ENCODE results near the gene ADAMTSL4. TPM values are rescaled to one million over a fixed set of nuclear protein-coding genes. Genes with fewer than 3 reads are reported as not detected.
"Not testable (repeated sequence)": the region's sequence is repeated elsewhere in the genome, so short reads cannot be mapped to it uniquely, and the experiment has no call there.

The ADAMTSL4 gene
- total RNA-seq, 1 donor from 2014 or later, result 2.3 TPM

GRCh38 chr1:150603711-150604110, 54.5 kb downstream of the ADAMTSL4 start:
- H3K36me3 Mint-ChIP-seq (ENCODE audit: unreplicated experiment), result peaks cover 7% of the 10 kb centered on the region
- H3K4me1 Mint-ChIP-seq (ENCODE audit: unreplicated experiment), result peaks cover 13% of the 10 kb centered on the region
- no peaks in the 10 kb centered on the region for H3K27me3 Mint-ChIP-seq (ENCODE audit: unreplicated experiment)
- H3K4me3 Mint-ChIP-seq (ENCODE audit: unreplicated experiment), result no peak overlapping the region
- no peaks in the 10 kb centered on the region for H3K9me3 Mint-ChIP-seq (ENCODE audit: unreplicated experiment)
- no peak for DNase-seq (ENCODE audit: extremely low spot score, unreplicated experiment)
- TF ChIP-seq, protein P1, sequence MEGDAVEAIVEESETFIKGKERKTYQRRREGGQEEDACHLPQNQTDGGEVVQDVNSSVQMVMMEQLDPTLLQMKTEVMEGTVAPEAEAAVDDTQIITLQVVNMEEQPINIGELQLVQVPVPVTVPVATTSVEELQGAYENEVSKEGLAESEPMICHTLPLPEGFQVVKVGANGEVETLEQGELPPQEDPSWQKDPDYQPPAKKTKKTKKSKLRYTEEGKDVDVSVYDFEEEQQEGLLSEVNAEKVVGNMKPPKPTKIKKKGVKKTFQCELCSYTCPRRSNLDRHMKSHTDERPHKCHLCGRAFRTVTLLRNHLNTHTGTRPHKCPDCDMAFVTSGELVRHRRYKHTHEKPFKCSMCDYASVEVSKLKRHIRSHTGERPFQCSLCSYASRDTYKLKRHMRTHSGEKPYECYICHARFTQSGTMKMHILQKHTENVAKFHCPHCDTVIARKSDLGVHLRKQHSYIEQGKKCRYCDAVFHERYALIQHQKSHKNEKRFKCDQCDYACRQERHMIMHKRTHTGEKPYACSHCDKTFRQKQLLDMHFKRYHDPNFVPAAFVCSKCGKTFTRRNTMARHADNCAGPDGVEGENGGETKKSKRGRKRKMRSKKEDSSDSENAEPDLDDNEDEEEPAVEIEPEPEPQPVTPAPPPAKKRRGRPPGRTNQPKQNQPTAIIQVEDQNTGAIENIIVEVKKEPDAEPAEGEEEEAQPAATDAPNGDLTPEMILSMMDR (IDR thresholded peaks at IDR 0.05), result no peak
- peak overlapping the region; percentile 99 for H3K27ac Mint-ChIP-seq (ENCODE audit: unreplicated experiment)

- Mint-ChIP-seq H3K36me3 (ENCODE audit: unreplicated experiment) (peaks cover 7% of the 10 kb centered on the region), H3K27me3 (ENCODE audit: unreplicated experiment) (no peaks in the 10 kb centered on the region), H3K9me3 (ENCODE audit: unreplicated experiment) (no peaks in the 10 kb centered on the region), H3K4me1 (ENCODE audit: unreplicated experiment) (peaks cover 13% of the 10 kb centered on the region), H3K27ac (ENCODE audit: unreplicated experiment) (peak overlapping the region; percentile 99), H3K4me3 (ENCODE audit: unreplicated experiment) (no peak overlapping the region)
- TF ChIP-seq, protein P1 (IDR thresholded peaks at IDR 0.05), result no peak
- no peak for DNase-seq (ENCODE audit: extremely low spot score, unreplicated experiment)
Measured at GRCh38 chr1:150604226-150604588, 55.0 kb downstream of the ADAMTSL4 start.

GRCh38 chr1:150605451-150605731, 56.2 kb downstream of the ADAMTSL4 start:
- H3K36me3 Mint-ChIP-seq (ENCODE audit: unreplicated experiment), result not testable (repeated sequence)

GRCh38 chr1:150606463-150607142, 57.4 kb downstream of the ADAMTSL4 start:
- H3K27me3 Mint-ChIP-seq (ENCODE audit: unreplicated experiment), result no peaks in the 10 kb centered on the region
- H3K4me3 Mint-ChIP-seq (ENCODE audit: unreplicated experiment), result no peak overlapping the region
- H3K9me3 Mint-ChIP-seq (ENCODE audit: unreplicated experiment), result no peaks in the 10 kb centered on the region
- peak overlapping the region; percentile 72 for H3K27ac Mint-ChIP-seq (ENCODE audit: unreplicated experiment)
- DNase-seq (ENCODE audit: extremely low spot score, unreplicated experiment), result no peak
- H3K4me1 Mint-ChIP-seq (ENCODE audit: unreplicated experiment), result peaks cover 26% of the 10 kb centered on the region
- TF ChIP-seq, protein P1 (IDR thresholded peaks at IDR 0.05), result no peak
- peaks cover 2% of the 10 kb centered on the region for H3K36me3 Mint-ChIP-seq (ENCODE audit: unreplicated experiment)

More at GRCh38 chr1:150605451-150605731, 56.2 kb downstream of the ADAMTSL4 start:
- DNase-seq (ENCODE audit: extremely low spot score, unreplicated experiment); H3K27me3 Mint-ChIP-seq (ENCODE audit: unreplicated experiment); H3K4me3 Mint-ChIP-seq (ENCODE audit: unreplicated experiment); H3K9me3 Mint-ChIP-seq (ENCODE audit: unreplicated experiment): not testable (repeated sequence)
- H3K4me1 Mint-ChIP-seq (ENCODE audit: unreplicated experiment), result peaks cover 20% of the 10 kb centered on the region
- H3K27ac Mint-ChIP-seq (ENCODE audit: unreplicated experiment), result peak overlapping the region; percentile 99

DNA sequence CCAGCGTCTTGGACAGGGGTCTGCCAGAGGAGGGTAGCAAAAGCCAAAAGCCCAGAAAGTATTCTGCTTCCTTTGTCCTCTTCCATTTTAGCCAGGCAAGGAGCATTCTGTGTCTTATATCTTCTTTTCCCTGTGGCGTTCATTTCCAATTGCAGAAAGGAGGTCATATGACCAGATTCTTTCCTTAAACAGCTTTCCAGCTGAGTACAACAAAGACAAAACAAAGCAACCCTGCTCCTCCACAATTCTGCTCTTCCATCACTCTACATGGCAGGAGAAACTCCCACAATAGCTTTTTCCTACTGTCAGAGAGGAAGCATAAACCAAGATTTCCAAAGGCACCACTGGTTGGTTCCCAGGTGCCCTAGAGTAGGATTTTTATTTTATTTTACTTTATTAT, 60.5 kb downstream of the ADAMTSL4 start:
- no peaks in the 10 kb centered on the region for H3K27me3 Mint-ChIP-seq (ENCODE audit: unreplicated experiment)
- no peaks in the 10 kb centered on the region for H3K9me3 Mint-ChIP-seq (ENCODE audit: unreplicated experiment)
- peak overlapping the region; percentile 88 for H3K27ac Mint-ChIP-seq (ENCODE audit: unreplicated experiment)
- H3K4me3 Mint-ChIP-seq (ENCODE audit: unreplicated experiment), result no peak overlapping the region
- DNase-seq (ENCODE audit: extremely low spot score, unreplicated experiment), result no peak
- TF ChIP-seq, protein P1 (IDR thresholded peaks at IDR 0.05), result no peak
- H3K4me1 Mint-ChIP-seq (ENCODE audit: unreplicated experiment), result peaks cover 44% of the 10 kb centered on the region
- peaks cover 4% of the 10 kb centered on the region for H3K36me3 Mint-ChIP-seq (ENCODE audit: unreplicated experiment)

Small RNA genes within 50 kb of the gene (microRNA-seq; reads per million reads assigned to microRNA genes)
- not detected for gene MIR4257 (ENCODE audit: unreplicated experiment)

Other genes with a start within 250 kb of the ADAMTSL4 start
- gene PRPF3, start 227.9 kb upstream of the ADAMTSL4 start, total RNA-seq, result 55.0 and 55.2 TPM in 2 replicates
- gene RPRD2, start 185.3 kb upstream of the ADAMTSL4 start, total RNA-seq, result 29.9 and 31.7 TPM in 2 replicates
- 18.8 and 23.2 TPM in 2 replicates for gene TARS2, start 62.0 kb upstream of the ADAMTSL4 start, total RNA-seq
- 17.4 and 19.8 TPM in 2 replicates for gene ECM1, start 41.3 kb upstream of the ADAMTSL4 start, total RNA-seq
- not detected in 2 replicates for gene FALEC, start 33.7 kb upstream of the ADAMTSL4 start, total RNA-seq
- 275 and 296 TPM in 2 replicates for gene MCL1, start 30.2 kb downstream of the ADAMTSL4 start, total RNA-seq
- 111 and 116 TPM in 2 replicates for gene ENSA, start 80.2 kb downstream of the ADAMTSL4 start, total RNA-seq
- 26.6 and 27.4 TPM in 2 replicates for gene GOLPH3L, start 147.7 kb downstream of the ADAMTSL4 start, total RNA-seq
- gene HORMAD1, start 171.5 kb downstream of the ADAMTSL4 start, total RNA-seq, result not detected in 2 replicates
- 4.4 and 6.9 TPM in 2 replicates for gene CTSS, start 216.4 kb downstream of the ADAMTSL4 start, total RNA-seq

All from osteocyte (in vitro differentiated cells).